NCI-H748 (cell line): ENCODE results near the gene G6PD.
"Not testable (repeated sequence)": the region's sequence is repeated elsewhere in the genome, so short reads cannot be mapped to it uniquely, and the experiment has no call there.

Experiments used
- DNase-seq: peaks from one replicate; lab custom pipeline; 2025; ENCODE audit not compliant: unreplicated experiment; lab: John Stamatoyannopoulos, UW

G6PD gene

DNA sequence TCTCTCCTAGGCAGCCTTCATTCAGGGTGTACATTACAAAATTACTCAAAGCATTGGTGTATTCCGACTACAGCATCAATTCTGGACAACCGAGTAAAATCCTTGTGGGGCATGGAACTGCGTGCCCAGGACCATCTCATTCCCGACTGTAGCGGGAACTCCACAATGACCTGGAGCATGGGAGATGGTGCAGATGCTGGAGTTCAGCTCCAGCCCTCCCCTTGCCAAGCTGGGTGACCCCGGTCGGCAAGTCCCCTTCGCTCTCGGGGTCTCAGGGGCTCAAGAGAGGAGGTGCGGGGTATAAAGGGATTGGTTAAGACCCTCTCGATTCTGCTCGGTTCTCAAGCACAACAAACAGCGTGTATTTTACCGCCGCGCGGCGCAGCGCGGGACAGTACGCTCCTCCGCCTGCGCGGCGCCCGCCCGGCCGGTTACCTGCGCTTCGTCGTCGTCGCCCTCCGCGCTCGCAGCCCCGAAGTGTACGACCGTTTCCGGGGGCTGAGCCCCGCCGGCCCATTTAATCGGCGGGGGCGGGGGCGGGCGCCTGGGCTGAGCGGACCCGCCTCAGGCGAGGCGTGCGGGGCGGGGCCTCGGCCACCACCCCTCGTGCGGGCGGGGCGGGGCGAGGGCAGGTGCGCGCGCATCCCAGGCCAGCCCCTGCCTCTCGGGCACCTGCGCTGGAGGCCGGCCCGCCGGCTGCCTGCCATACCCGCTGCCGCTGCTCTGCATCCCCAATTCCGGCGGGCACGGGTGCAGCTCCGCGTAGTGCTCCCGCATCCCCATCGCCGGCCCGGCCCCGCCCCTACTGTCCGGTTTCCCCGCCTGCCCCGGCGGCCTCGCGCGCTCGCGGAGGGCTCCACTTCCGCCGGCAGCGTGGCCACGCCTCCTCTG lies at the start of gene G6PD:
TSS of gene G6PD (minus strand) at position 493 of the 891 bp plus-strand sequence. CDS start 691 bp downstream, outside the sequence.
- DNase-seq, result peak; percentile 91

DNA sequence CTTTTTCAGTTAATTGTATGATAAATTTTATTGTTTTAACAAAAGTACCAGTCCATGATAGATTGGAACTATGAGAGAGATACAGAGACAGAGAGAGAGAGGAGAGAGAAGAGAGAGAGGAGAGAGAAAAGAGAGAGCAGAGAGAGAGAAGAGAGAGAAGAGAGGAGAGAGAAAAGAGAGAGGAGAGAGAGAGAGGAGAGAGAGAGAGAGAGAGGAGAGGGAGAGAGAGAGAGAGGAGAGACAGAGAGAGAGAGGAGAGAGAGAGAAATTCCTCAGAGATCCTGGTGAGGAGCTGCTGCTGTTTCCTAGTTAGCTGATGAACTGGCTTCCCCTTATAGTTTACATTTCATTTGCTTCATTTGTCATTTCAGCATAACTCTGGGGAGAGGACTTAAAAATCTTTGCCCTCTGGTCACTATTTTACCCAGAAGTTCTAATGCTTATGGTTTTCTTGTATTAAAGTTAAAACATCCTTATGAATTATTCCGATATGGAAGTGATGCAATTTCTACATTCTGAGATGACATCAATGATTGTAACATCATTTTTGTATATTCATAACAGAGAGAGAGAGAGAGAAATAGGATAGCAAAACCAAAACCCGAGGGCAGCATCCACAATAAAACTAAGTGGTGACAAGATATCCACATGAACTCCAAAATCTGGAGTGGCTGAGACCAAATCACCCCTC lies 49.1 kb upstream of the G6PD start:
- DNase-seq, result no peak

DNA sequence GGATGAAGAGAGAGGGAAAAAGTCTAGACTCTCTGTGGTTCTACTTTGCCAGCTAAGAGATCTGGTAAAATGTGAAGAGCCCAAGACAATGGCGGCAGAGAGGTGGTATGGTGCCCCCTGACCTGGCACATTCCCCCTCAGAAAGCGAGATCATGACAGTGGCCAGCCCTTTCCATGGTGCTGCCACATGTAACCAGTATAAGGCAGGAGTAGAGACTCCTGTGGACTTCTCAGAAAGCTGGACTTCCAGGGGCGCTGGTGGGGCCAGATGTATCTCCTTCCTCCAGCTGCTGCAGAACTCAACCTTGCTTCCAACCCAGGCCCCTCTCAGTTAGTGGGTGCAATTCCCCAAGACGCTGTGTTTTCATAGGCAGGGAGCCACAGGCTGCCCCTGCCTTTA lies 47.8 kb upstream of the G6PD start:
- DNase-seq, result no peak

DNA sequence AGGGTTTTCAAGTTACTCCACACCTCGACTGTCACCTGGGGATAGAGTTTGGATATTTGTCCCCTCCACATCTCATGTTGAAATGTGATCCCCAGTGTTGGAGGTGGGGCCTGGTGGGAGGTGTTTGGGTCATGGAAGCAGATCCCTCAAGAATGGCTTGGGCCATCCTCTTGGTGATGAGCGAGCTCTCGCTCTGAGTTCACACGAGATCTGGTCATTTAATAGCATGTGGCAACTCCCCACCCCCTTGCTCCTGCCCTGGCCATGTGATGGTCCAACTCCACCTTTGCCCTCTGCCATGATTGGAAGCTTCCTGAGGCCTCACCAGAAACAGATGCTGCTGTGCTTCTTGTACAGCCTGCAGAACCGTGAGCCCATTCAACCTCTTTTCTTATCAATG lies 46.6 kb upstream of the G6PD start:
- DNase-seq, result no peak

DNA sequence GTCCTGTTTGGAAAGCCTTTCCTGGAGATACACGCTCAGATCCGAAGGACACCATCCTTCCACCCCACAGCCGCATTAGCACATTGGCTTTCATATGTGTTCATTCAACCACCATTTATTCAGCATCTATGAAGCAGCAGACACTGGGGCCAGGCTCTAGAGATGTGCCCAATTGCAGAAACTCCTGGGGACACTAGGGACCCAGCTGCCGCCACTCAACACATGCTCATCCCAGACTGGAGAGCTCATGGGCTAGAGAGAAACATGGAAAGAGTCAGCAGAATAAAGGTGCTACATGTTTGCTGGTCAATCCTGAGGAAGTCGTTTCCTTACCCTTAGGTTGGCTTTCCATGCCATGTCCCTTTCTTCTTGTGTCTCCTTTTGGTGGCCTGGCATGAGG lies 45.9 kb upstream of the G6PD start:
- no peak for DNase-seq

DNA sequence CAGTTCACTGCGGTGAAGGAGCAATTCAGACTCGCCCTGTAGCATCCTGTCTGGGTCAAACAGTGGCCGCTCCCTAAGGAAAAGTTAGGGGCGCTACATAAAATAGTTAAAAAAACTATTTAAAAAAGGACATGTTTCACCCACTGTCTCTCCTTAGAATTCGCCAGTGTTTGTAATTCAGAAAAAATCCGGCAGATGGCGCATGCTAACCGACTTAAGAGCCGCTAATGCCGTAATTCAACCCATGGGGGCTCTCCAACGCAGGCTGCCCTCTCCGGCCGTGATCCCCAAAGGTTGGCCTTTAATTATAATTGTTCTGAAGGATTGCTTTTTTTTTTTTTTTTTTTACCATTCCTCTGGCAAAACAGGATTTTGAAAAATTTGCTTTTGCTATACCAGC lies 43.8 kb upstream of the G6PD start:
- not testable (repeated sequence) for DNase-seq

DNA sequence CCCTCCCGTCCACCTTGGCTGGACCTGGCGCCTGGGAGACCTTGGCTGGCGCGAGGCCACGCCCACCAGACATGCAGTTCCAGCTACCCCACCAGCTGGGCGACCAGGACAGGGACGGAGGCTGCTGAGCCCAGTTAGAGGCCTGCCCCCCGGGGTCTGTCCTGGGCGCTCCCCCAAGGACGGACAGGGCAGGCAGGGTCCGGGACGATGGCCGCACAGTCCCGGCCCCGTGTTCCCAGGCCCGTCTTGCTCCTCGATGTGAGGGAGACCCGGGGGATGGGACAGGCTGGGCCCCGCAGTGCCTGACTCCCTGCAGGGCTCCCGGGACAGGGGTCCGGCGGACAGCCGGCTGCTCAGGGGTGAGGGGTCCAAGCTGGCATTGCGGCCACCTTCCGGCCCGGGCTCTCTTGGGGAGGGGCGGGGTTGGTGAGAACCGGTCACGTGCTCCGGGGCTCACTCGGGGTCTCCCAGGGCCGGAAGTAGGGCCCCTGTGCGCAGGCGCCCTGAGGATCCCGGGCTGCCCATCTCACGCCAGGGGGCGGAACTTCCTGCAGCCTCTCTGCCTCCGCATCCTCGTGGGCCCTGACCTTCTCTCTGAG lies 38.0 kb upstream of the G6PD start, which contains the start of gene CTAG1A:
TSS of gene CTAG1A (plus strand) at position 549 of the 599 bp plus-strand sequence. CDS start 74 bp downstream, outside the sequence.
- DNase-seq, result not testable (repeated sequence)

DNA sequence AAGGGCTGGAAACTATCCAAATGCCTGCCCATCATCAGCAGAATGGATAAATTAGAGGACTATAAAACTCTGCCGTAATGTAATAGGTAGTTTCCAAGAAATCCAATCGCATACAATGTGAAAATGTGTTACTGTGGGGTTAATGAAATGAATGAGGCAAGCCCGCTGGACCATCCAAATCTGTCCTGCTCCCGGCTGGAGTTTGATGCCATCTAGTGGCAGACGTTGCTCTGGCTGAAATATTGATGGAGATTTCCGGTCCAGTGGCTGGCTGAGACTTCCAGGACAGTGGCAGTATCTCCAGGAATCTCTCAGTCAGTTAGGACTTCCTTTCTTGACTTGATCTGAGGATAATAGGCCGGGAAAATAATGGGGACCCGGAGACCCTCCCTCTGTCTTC lies 36.3 kb upstream of the G6PD start:
- DNase-seq, result not testable (repeated sequence)

DNA sequence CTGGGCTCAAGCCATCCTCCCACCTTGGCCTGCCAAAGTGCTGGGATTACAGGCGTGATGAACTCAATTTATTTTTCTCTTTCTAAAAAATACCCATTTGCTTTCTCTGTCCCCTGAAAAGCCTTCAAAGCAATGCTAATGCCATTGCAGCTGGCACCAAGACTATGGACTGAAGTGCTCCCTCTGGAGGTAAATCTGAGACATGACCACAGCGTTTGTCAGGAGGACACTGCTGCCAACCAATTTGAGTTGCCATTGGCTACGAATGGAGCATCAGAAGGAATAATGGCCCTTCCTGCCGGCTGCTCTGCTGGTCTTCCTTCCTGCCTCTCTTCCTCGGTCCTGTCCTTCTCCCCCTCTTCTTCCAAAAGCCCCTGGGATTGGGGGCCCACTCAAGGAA lies 28.4 kb upstream of the G6PD start:
- DNase-seq, result not testable (repeated sequence)

DNA sequence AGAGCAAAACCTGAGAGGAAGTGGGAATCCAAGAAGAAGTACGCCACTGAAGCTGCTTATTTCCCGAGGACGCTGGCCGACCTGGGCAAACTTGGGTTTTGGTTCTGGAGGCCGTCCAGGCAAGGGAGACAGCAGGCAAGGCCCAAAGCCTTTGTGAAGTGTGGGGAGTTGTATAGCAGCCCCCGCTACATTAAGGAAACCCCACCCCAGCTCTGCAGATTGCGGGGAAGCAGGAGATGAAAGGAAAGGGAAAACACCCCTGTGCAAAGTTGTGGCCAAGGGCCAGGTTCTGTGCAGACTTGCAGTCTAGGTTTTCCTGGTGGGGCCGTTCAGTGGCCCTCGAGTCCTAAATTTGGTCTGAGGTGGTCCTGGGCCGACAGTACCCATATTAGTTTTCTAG lies 26.4 kb upstream of the G6PD start:
- DNase-seq, result not testable (repeated sequence)

DNA sequence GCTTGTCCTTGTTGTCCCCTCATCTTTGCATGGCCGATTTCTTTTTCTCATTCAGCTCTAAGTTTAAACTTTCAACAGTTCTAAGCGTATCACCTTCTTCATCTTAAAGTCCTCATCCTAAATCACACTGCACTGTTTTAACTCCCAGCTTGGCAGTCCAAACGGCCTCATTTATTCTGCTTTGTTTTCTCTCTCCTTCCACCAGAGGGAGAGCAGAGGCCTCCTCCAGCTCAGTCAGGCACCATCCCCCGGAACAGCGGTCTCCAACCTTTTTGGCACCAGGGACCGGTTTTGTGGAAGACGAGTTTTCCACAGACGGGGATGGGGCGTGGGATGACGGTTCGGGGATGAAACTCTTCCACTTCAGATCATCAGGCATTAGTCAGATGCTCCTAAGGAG lies 23.7 kb upstream of the G6PD start:
- DNase-seq, result not testable (repeated sequence)

DNA sequence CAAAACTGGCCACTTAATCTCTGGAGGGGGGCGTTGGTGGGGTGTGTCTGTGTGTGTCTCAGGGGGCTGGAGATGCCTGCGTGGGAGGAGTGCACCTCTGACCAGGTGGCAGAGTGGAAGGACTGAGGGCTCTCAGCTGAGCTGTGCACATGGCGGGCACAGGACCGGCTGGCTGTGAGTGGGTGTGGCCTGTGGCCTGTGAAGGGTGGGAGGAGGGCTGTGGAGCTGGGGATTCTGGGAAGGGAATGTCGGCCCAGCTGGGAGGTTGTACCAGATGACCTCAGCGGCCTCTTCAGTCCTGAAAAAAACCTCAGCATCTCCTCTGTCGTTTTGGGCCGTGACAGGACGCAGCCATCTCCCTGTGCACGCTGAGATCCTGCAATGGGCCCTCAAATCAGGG lies 15.6 kb upstream of the G6PD start:
- DNase-seq, result not testable (repeated sequence)

DNA sequence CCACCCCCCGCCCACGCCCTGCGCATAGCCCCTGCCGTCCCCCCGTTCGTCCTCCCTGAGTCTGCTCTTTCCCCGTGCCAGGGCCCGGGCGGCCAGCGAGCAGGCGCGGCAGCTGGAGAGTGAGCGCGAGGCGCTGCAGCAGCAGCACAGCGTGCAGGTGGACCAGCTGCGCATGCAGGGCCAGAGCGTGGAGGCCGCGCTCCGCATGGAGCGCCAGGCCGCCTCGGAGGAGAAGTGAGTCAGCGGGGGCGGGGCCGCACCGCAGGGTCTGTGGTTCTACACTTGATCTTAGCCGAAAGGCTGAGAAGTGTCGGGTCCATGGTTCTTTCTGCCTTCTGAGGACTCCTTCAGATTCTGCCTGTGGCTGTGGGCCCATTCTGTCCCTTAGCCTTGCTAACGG lies 13.7 kb upstream of the G6PD start:
- DNase-seq, result not testable (repeated sequence)

DNA sequence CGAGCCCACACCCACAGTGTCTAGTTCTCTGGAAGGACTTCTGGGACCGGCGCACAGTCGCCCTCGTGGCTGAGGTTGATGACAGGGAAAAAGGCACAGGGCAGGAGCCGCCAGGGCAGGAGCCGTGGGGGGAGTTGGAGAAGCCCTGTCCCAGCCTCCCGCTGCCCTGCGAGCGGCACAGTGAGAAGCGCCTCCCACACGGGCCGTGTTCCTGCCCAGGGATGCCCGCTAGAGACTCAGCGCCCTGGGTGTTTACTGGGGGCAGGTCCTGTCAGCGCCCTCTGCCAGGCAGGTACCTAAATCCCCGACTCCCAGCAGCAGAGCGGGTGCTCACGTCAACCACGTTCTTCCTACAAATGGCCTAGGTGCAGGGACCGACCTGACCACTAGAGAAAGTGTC lies 12.2 kb upstream of the G6PD start:
- DNase-seq, result not testable (repeated sequence)

DNA sequence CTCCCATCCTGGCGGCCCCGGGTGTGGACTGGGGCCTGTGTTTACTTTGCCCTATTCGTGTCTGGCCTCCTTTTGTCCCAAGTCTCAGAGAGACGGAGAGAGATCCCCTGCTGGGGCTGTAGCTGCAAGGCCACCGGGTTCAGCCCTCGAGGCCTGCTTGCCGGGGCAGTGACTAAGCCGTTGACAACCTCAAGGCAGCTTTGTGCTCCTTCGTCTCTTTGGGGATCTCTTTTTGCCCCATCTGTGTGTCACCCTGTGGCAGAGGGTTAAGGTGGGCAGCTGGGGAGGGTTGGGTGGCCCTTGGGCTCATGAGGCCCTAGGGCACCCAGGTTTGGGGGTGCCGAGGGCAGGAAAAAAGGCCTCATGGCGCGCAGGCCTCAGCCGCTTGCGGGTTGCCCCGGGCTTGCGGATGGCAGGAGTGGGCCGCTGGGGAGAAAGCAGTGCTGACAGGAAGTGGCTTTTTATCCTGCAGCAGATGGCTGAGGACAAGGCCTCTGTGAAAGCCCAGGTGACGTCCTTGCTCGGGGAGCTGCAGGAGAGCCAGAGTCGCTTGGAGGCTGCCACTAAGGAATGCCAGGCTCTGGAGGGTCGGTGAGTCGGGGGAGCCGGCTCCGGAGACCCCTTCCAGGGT lies 11.5 kb upstream of the G6PD start:
- not testable (repeated sequence) for DNase-seq

DNA sequence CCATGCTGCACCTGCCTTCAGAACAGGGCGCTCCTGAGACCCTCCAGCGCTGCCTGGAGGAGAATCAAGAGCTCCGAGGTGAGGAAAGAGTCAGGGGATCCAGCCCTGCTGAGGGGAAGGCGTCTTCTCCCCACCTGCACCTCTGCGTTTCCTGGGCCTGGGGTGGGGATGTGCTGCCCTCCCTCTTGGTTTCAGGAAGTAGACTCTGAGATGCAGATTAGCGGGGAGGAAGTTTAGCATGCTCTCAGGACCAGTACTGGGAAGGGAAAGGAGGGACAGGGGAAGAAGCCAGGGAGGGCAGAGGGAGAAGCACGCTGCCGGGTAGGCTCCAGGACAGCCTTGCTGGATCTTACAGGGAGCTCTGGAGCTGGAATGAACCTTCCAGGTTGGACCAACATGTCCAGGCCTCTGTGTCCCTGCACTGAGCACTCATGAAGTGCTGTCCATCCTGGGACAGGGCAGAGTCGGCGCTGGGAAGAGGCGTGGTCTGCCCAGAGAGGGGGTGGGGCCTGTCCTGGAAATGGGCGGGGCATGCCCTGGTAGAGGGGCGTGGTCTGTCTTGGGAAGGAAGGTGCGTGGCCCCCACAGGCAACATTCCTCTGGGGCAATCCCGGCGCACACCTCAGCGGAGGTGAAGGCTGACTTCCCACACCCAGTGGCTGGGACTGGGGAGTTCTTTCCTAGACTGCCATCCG lies 5.6 kb upstream of the G6PD start:
- not testable (repeated sequence) for DNase-seq

DNA sequence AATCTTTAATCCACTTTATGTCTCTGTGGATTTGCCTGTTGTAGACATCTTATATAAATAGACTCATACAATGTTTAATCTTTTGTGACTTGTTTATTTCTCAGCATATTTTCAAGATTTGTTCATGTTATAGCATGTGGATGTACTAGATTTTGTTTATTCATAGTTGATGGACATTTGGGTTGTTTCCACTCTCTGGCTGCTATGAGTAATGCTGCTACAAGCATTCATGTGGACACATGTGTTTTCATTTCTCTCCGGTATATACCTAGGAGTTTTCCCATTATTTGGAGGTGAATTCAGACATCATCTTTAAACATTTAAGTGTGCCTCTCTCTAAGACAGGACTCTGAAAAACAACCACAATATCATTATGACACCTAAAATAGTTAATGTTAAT lies 3.1 kb upstream of the G6PD start:
- no peak for DNase-seq

DNA sequence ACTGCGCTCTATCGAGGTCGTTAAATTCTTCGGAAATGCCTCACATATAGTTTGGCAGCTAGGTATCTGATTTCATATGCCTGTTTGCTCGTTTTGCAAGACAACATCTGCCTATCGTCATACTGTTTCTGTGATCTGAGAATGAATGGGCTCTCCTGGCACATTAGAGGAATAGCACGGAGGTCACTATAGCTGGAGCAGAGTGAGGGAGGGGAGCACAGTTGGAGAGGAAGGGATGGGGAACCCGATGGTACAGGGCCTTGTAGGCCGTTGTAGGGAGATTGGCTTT lies 1.3 kb upstream of the G6PD start:
- DNase-seq, result peak; percentile 29

DNA sequence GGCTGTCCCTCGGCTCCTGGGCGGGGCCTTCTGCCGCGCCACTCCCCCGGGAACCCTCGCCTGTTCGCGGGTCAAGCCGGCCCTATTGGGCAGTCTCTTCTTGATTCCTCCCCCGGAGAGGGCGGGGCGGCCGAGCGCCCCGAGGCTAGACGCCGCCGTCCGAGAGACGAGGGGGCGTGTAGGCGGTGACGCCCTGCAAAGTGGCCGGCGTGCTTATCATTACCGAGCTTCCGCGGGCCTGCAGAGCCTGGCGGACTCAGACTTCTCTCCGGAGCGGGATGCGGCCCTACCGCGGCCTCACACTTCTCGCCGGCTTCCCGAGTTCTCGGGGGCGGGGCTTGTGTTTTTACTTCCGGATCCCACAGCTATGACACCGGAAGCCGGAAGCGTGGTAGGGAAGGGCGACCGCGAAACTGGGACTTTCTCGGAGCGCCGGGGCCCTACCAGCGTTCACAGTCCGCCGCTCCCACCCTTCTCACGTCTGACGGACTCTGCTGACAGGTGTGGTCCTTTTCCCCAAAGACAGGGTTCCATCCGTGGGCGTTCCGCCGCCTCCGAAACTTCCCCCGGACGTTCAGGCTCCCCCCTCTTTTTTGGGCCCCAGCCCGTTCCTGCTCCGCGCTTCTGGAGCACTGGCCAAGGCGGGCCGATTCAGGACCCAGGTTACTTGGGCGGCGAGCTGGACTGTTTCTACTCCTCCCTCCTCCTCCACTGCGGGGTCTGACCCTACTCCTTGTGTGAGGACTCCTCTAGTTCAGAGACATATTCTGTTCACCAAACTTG lies 790 bp upstream of the G6PD start, which contains the start of gene IKBKG:
TSS of gene IKBKG (plus strand) at position 376 of the 783 bp plus-strand sequence. CDS start 4,383 bp downstream, outside the sequence.
- DNase-seq, result peak; percentile 96
